ENCODE measurements around the gene TRPM3. TPM values are rescaled to one million over a fixed set of nuclear protein-coding genes. Genes with fewer than 3 reads are reported as not detected.

The TRPM3 gene
- total and polyA plus RNA-seq, 2 of the 13 experiments (the other 11 are each of a cell fraction or from before 2014, with no cell fraction given): not detected

GRCh38 chr9:71115448-71115975 is 5.9 kb downstream of the TRPM3 start:
- 42% methylated on average over 2 of the region's 3 CpGs for WGBS (ENCODE audit: low lambda C conversion rate)
- no peaks in the 10 kb centered on the region for H3K27me3 ChIP-seq (ENCODE audit: control insufficient read depth in 1 of 2, insufficient read depth in 2 of 2, low read length in 2 of 2)
- H3K4me1 ChIP-seq (ENCODE audit: insufficient read depth, low read length): no peaks in the 10 kb centered on the region
- FAIRE-seq (no peak), DNase-seq (ENCODE audit: low spot score) (no peak), ATAC-seq (no peak)
- no peak overlapping the region for H3K4me2 ChIP-seq (ENCODE audit: low read depth, low read length)
- no peak overlapping the region for H3K4me3 ChIP-seq (replicated peaks in 1 of 3; ENCODE audit: insufficient read depth in 1 of 3, low read depth in 2 of 3, low read length in 3 of 3)
- H3K27ac ChIP-seq (ENCODE audit: extremely low read length, insufficient read depth, low read length): no peak overlapping the region
- H3K9me3 ChIP-seq (ENCODE audit: low read length): no peaks in the 10 kb centered on the region
- no peak for TF ChIP-seq MIXL1 (CRISPR knock-in tag; IDR thresholded peaks at IDR 0.05)
- TF ChIP-seq SP1 (IDR thresholded peaks at IDR 0.05): no peak
- no peak for TF ChIP-seq SP1 (CRISPR knock-in tag; IDR thresholded peaks at IDR 0.05)
- no peak for TF ChIP-seq ZSCAN5A (CRISPR knock-in tag; IDR thresholded peaks at IDR 0.05; ENCODE audit: borderline replicate concordance)
- TF ChIP-seq, protein P1, sequence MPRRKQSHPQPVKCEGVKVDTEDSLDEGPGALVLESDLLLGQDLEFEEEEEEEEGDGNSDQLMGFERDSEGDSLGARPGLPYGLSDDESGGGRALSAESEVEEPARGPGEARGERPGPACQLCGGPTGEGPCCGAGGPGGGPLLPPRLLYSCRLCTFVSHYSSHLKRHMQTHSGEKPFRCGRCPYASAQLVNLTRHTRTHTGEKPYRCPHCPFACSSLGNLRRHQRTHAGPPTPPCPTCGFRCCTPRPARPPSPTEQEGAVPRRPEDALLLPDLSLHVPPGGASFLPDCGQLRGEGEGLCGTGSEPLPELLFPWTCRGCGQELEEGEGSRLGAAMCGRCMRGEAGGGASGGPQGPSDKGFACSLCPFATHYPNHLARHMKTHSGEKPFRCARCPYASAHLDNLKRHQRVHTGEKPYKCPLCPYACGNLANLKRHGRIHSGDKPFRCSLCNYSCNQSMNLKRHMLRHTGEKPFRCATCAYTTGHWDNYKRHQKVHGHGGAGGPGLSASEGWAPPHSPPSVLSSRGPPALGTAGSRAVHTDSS (CRISPR knock-in tag; conservative IDR thresholded peaks at IDR 0.05): no peak
- TF ChIP-seq BCLAF1 (IDR thresholded peaks at IDR 0.05): no peak
- no peak for TF ChIP-seq ZNF34 (CRISPR knock-in tag; IDR thresholded peaks at IDR 0.05; ENCODE audit: borderline replicate concordance)
- TF ChIP-seq SSRP1 (CRISPR knock-in tag; IDR thresholded peaks at IDR 0.05): no peak
- no peak for TF ChIP-seq PREB (CRISPR knock-in tag; IDR thresholded peaks at IDR 0.05)
- TF ChIP-seq ZBTB37 (CRISPR knock-in tag; IDR thresholded peaks at IDR 0.05): no peak
- TF ChIP-seq KLF13 (CRISPR knock-in tag; IDR thresholded peaks at IDR 0.05): no peak
- TF ChIP-seq JUNB (CRISPR knock-in tag; IDR thresholded peaks at IDR 0.05; ENCODE audit: borderline replicate concordance): no peak
- TF ChIP-seq ZSCAN30 (CRISPR knock-in tag; IDR thresholded peaks at IDR 0.05): no peak
- TF ChIP-seq ZNF761 (CRISPR knock-in tag; conservative IDR thresholded peaks at IDR 0.05): no peak
- TF ChIP-seq FOXK2 (IDR thresholded peaks at IDR 0.05): no peak
- TF ChIP-seq, protein P2, sequence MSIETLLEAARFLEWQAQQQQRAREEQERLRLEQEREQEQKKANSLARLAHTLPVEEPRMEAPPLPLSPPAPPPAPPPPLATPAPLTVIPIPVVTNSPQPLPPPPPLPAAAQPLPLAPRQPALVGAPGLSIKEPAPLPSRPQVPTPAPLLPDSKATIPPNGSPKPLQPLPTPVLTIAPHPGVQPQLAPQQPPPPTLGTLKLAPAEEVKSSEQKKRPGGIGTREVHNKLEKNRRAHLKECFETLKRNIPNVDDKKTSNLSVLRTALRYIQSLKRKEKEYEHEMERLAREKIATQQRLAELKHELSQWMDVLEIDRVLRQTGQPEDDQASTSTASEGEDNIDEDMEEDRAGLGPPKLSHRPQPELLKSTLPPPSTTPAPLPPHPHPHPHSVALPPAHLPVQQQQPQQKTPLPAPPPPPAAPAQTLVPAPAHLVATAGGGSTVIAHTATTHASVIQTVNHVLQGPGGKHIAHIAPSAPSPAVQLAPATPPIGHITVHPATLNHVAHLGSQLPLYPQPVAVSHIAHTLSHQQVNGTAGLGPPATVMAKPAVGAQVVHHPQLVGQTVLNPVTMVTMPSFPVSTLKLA (IDR thresholded peaks at IDR 0.05): no peak
- no peak overlapping the region for H3K9ac ChIP-seq (ENCODE audit: insufficient read depth, low read depth, low read length)
- no peaks in the 10 kb centered on the region for H3K79me2 ChIP-seq (ENCODE audit: insufficient read depth, low read length)
- ChIA-PET CTCF (ENCODE audit: low intra/inter-chr PET ratio, low total read pairs) (no interaction called here), POLR2A (no interaction called here)
- BruUV-seq (replicated peaks): no TSS peak
- no peaks in the 10 kb centered on the region for H3K36me3 ChIP-seq (replicated peaks in 1 of 2; ENCODE audit: control insufficient read depth in 1 of 2, insufficient read depth in 2 of 2, low read length in 2 of 2)
- intact Hi-C loops (cut with micrococcal nuclease; ENCODE audit: unreplicated experiment) (no loop called here), in situ Hi-C loops (cut with HindIII; ENCODE audit: extremely low pct_ligation_motif_present, low pct_unique_long_range_greater_than_20kb) (no loop called here)
- H4K20me1 ChIP-seq (ENCODE audit: insufficient read depth, low read length): no peaks in the 10 kb centered on the region
- no peak overlapping the region for H2AFZ ChIP-seq (ENCODE audit: low read length)

All from HepG2 (cell line).